NCI-H1092 treated with DMSO at 0.1 percent for 48 hours (cell line): ENCODE data around the gene SH2D3A.
"Not testable (repeated sequence)": the region's sequence is repeated elsewhere in the genome, so short reads cannot be mapped to it uniquely, and the experiment has no call there.

Experiments
- DNase-seq: peaks from one replicate; lab custom pipeline; 2025; lab: John Stamatoyannopoulos, UW

SH2D3A gene

GRCh38 chr19:6761053-6761676 is 6.1 kb downstream of the SH2D3A start:
- no peak for DNase-seq

- DNase-seq = no peak
Observed at GRCh38 chr19:6760606-6761005, 6.6 kb downstream of the SH2D3A start.

- no peak for DNase-seq
Observed at GRCh38 chr19:6754653-6755463, 12.4 kb downstream of the SH2D3A start.

GRCh38 chr19:6754136-6754535 is 13.1 kb downstream of the SH2D3A start:
- no peak for DNase-seq

GRCh38 chr19:6753178-6754031 is 13.8 kb downstream of the SH2D3A start:
- DNase-seq = no peak

- DNase-seq = no peak
Observed at GRCh38 chr19:6752256-6753177, 14.7 kb downstream of the SH2D3A start.

- no peak for DNase-seq
Observed at GRCh38 chr19:6751189-6751588, 16.0 kb downstream of the SH2D3A start.

- DNase-seq = no peak
Observed at GRCh38 chr19:6750062-6750461, 17.2 kb downstream of the SH2D3A start.

GRCh38 chr19:6748543-6748942 is 18.7 kb downstream of the SH2D3A start:
- not testable (repeated sequence) for DNase-seq

GRCh38 chr19:6745965-6746364 is 21.3 kb downstream of the SH2D3A start:
- DNase-seq = no peak

- DNase-seq = no peak
Observed at GRCh38 chr19:6744381-6745301, 22.6 kb downstream of the SH2D3A start.

- no peak for DNase-seq
Observed at GRCh38 chr19:6743714-6744380, 23.4 kb downstream of the SH2D3A start.

- DNase-seq = no peak
Observed at GRCh38 chr19:6743066-6743465, 24.2 kb downstream of the SH2D3A start.

GRCh38 chr19:6740589-6741343 is 26.5 kb downstream of the SH2D3A start:
- DNase-seq = no peak

- DNase-seq = no peak
Observed at GRCh38 chr19:6739883-6740588, 27.2 kb downstream of the SH2D3A start.

- peak; percentile 6 for DNase-seq
Observed at GRCh38 chr19:6739390-6739882, 27.8 kb downstream of the SH2D3A start, which contains the start of gene TRIP10. TRIP10 (plus strand) TSS chr19:6739680; CDS start chr19:6739762, 82 bp downstream.

- DNase-seq = no peak
Observed at GRCh38 chr19:6738787-6739389, 28.3 kb downstream of the SH2D3A start.
